Kidney capillary endothelial cell (primary cell): ENCODE measurements around the gene TRIP4.

ENCODE experiments used
- DNase-seq: peaks from one replicate; pipeline ENCODE4 v3.0.0-alpha.2; 2018; ENCODE audit warnings: low spot score

The TRIP4 gene

DNA sequence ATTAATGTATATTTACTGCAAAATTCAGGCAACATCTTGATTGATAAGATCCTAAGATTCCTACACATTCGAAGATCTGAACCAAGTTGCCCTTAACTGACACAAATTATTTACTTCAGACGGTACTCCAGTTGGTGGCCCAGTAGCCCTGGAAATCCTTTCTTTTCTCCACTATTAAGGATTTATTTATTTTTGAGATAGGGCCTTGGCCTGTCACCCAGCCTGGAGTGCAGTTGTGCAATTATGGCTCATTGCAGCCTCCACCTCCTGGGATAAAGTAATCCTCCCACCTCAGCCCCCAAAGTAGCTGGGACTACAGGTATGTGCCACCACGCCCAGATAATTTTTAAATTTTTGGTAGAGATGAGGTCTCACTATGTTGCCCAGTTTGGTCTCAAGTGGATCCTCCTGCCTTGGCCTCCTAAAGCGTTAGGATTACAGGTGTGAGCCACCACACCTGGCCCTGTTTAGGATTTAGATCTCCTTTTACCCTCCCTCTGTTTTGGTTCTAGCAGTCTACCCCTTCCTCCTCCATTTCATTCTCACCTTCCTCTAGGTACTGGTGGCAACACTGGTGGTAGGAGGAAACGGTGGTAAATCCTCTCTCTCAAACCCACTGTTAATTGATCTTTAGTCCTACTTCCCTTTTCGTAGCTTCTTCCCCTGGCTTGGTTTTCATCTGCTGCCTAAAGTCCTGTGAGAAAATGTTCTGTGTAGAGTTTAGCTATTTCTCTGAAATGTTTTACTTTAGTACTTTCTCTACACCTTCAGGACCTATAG lies 60.1 kb downstream of the TRIP4 start:
- no peak for DNase-seq

DNA sequence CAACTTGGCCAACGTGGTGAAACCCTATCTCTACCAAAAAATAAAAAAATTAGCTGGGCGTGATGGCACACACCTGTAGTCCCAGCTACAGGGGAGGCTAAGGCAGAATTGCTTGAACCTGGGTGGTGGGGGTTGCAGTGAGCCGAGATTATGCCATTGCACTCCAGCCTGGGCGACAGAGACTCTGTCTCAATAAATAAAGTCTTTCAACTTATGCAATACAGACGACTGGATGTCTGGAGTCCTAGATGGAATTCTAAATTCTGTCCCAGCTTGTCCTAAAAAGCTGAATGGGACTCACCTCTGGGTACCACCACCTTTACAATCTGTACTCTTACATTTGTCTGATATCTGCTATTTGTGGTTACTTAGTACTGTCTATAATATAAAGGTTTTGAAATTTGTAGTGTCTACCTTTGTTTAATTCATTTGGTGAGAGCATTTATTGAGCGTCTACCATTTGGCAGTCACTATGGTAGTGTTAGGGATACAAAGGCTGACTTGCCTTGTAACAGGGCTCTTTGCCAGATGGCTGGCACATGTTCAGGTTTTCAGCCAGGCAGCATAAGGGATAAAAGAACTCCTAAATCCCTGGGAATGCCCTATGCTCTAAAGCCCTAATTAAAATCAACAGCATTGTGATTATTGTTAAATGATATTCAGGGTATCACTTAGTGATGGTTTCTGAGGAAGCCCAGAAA lies 65.5 kb downstream of the TRIP4 start:
- no peak for DNase-seq

DNA sequence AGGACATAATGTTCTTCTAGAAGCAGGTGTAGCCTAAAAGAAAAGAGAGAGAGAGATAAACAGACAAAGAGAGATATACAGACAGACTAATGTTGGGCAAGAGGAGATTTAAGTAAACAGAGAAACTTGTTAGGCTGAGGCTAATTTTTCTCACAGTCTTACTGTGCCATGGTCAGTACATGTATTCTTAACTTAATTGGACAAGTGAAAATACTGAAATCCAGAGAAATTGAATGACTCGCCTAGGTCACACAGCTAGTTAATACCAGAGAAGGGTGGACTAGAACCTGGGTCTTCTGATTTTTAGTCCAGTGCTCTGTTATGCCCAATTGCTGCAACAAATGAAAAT lies 66.0 kb downstream of the TRIP4 start:
- DNase-seq: no peak

DNA sequence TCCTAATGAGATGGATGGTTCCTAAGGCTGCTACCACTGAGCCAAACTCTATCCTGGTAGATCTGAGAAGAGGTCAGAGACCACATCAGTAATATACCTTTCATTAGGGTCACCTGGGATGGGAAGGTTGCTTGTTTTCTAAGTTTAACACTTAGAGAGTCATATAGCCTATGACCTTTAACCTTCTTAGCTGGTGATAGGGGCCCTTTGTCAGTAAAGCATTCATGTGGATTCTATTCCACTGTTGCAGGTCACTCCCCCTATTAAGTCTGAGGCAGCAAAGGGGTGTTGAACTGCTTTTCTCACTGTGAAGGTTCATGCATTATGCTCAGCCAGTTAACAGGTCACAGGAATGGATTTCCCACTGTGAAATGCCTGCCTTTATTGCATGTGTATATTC lies 66.6 kb downstream of the TRIP4 start:
- DNase-seq: no peak

DNA sequence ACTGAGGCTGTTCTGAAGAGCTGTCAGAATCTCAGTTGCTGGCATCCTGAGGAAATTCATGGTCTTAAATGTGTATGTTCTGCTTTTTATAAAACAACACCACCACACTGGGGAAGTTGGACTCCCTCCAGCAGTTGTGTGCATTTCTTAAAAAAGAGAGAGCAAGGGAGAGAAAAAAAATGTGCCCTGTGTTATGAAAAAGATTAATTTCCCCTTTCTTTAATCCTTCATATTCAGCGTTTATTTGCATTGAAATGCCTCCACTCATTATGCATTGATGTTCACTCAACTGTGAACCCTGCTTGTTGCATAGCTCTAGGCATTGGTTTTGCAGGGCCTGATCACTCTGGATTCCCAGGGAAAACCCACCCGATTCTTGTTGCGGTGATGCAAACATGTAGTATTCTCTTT lies 68.3 kb downstream of the TRIP4 start:
- no peak for DNase-seq

DNA sequence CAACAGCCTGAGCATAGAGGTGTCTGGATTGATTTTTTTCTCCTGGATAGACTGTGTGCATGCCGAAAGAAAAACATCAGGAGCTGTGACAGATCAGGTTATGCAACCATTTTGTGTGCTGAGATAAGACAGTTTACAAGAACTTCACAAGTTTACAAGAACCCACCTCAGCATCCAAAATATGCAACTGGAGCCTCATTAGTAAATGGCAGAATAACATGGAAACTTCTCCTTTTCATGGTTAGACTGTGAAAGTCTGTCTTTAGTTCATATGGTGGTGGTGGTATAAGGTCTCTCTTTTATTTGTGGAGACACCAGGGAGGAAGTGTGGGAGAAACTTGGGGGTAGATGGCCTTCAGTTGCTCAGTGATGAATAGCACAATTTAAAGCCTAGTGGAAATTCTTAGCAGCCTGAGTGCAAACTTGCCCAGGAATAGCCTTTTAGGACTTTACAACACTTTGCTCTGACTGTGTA lies 69.0 kb downstream of the TRIP4 start:
- DNase-seq: no peak

DNA sequence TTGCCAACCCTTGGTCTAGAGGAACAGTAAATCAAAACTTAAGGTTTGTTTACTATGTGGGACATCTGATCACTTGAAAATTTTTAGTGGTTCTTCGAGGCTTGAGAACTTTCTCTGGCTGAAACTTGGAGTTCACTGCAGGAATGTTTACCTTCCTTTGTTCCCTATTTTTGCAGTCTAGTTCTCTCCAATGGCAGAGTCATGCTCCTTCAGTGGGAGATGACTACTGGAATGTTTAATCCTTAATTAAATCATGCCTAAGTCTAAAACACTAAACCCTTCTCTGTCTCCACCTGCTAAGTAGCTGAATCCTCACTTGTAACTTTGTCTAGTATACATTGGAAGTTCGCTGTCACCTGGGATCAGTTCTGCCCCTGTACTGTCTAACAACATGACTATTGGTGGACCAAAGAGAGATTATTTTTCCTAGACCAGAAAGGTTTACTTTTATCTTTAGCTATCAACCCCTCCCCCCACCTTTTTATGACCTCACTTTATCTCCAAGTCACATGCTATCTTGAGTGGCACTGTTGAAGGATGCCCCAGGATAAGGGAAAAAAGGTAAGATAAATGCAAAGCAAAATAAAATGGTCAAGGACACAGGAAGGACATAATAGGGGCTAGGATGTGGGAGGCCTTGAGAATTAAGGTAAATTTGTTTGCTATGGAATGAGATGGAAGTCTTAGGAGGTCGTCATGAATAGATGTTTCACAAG lies 71.6 kb downstream of the TRIP4 start:
- DNase-seq: no peak

DNA sequence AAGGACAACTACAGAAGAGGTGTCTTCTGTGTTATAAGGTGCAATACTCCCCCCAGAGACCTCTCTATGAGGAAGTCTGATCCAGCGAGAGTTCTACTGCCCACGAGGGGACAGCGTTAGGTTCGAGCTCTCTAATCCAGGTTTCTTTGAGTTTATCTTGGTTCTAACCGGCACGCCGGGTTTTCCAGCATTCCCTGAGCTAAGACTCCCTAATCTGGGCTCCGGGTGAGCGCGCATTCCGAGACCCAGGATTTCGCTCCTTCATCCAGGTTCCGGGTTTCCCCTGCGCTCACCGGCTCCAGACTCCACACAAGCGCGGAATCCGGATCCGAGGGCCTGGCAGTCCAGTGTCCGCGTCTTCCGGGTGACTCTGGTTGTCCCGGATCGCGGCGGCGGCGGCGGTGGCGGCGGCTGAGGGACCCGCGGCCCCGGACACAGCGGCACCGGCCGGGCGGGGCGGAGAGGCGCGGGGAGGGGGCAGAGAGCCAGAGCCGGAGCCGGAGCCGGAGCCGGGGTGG lies 72.6 kb downstream of the TRIP4 start, which contains the start of gene ZNF609:
TSS of gene ZNF609 (plus strand) at position 373 of the 518 bp plus-strand sequence. CDS start 38,842 bp downstream, outside the sequence.
- DNase-seq: peak; percentile 87

DNA sequence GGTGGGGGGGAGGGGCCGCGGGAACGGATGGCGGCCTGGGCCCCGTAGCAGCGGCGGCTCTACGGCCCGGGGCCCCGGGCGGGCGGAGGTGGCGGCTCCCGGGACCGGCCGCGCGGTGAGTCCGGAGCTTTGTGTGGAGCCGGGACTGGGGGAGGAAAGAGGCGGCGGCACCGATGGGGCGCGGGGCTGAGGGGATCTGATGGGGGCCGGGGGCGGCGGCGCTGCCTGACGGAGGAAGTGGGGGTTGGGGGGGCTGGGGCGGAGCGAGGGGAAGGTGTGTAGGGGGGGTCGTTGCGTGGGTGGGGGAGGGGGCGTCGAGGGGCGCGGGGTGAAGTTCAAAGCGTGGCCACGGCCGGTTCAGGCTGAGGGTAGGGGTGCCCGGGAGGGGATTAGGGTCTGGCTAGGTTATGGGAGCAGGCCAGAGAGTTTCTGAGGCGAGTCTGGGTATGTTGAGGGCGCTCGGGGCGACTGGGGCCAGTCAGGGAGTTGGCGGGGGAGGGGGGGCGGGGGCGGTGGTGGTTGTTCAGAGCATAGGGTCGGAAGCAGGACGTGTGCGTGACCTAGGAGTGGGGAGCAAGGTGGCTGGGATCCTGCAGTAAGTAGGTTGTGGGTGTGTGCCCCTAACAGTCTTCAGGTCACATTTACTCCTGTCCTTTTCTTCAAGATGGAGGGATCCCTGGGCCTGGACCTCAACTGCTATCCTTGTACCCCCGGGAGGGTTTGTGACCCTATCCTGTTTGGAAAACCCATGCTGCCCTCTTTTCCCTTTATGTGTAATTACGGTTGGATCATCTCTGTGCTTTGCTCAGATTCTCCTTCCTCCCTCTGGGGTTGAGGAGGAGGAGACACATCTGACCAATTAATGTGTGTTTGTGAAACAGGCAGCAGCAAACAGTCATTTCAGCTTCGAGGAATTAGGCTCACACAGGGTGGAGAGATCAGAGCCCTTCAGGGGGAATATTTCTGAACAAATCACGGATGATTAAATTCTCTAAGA lies 73.4 kb downstream of the TRIP4 start:
- peak; percentile 51 for DNase-seq

DNA sequence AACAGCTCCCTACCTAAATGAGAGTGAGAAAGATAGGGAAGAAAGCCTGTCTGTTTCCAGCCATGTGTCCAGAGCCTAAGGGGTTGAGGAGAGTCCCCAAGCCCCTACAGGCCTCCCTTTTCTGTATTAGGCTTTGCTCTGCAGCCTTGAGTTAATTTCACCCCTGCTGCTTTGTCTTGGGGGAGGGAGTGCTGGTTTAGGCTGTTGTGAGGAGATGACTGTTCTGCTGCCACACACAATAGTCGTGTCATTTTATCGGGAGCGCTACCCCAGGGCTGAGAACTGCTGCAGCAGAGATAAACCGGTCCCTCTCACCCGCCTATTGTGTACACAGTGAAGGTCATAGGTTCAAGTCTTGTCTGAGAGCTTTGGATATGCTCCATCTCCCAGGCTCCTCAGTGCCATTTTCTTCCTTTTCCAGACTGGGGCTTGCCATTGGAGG lies 74.1 kb downstream of the TRIP4 start:
- peak; percentile 36 for DNase-seq

DNA sequence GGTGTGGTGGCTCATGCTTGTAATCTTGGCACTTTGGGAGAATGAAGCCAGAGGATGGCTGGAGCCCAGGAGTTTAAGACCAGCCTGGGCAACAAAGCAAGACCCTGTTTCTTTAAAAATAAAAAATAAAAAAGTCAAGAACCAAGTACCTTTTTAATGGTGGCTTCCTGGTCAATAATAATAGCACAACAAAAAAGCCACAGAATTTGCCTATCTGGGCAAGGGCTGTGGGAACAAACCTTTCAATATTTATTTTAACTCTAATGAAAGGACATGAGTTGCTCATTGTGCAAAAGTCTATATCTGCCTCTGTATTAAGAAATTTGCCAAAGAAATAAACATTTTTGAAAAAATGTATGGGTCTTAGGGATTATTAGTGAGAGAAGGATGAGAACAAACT lies 74.9 kb downstream of the TRIP4 start:
- DNase-seq: no peak

DNA sequence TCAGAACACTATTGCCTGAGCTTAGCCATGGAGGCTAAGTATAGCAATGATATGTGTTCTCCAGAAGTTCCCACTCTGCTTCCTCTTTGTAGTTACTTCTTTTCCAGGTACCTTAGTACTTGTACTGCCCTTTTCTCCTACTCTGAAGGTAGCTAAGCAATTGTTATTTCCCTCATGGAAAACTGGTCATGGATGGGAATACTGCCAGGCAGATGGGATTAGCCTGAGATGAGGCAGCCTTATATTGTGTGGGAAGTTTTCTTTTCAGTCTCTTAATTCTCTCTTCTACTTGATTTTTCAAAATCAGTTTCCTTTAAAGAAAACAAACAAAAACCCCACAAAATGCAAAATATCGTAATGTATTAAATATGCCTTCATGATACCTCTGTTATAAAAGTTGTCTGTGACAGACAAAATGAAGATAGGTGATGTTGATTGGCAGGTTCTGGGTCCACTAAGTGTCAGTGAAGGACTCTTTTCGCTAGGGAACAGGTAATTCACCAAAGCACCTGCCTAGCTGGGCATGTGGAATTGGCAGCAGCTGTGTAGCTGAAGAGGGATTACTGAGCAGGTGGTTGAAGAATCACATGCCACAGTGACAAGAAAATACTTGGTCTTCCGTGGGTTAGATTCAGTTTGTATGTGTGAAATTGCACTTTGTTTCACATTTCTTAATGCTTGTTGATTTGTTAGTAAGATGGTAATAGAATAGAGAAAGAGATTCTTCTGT lies 76.8 kb downstream of the TRIP4 start:
- no peak for DNase-seq

DNA sequence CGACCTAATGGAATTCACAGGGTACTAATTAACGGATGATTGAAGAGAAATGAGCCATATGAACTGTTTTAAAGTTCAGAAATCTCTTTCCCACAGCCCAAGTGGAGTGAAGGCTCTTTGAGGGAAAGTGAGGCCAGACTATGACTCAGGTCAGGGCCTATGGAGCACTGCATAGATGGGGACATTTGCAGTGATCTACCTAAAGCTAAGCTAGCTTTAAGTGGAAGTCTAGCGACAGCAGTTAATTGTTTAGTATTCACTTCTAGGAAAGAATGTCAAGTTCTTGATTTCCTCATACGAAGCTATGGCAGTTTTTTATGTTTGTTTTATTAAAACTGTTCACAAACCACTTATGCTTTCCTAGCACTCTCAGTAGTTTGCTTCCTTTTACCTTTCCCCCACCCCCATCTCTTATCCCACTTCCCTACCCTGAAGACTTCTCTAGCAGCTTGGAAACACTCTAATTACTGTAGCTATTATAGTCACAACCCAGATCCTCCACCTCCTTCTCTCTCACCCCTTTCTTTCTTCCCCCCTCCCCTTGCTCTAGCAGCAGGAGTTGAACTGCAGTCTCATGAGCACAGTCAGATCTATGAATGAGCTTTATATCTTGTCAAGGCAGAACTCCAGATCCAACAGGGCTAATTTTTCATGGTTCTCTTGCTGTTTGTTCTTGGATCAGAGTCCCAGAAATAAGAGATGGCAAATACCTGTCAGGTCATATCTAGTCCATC lies 78.9 kb downstream of the TRIP4 start:
- no peak for DNase-seq

DNA sequence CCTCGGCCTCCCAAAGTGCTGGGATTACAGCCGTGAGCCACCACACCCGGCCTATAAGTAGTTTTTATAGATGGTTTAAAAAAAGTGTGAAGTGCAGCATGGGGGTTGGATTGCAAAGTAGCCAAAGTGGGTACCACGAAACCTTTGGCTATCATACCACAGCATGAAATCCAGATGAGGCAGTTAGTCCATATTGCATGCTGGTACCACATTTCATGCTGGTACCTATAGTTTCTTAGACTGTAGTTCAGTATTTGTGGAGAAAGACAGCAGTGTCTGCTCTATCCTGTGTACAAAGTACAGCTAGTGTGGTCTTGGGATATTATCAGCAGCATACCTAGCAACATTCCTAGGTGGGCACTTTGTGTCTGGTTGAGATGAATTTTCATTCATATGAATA lies 84.5 kb downstream of the TRIP4 start:
- no peak for DNase-seq

DNA sequence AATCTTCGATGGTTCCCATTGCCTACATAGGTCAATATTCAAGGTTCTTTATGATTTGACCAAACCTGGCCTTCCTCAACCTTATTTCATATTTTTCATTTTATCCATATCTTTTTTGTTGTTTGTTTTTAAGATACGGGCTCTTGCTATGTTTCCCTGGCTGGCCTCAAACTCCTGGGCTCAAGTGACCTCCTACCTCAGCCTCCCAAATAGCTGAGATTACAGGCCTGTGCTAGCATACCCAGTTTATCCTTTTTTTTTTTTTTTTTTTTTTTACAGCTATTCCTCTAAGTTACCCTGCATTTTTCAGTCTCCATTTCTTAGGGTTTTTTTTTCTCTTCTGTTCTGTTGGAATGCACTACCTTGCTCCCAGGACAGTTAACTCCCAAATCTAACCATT lies 87.2 kb downstream of the TRIP4 start:
- no peak for DNase-seq

DNA sequence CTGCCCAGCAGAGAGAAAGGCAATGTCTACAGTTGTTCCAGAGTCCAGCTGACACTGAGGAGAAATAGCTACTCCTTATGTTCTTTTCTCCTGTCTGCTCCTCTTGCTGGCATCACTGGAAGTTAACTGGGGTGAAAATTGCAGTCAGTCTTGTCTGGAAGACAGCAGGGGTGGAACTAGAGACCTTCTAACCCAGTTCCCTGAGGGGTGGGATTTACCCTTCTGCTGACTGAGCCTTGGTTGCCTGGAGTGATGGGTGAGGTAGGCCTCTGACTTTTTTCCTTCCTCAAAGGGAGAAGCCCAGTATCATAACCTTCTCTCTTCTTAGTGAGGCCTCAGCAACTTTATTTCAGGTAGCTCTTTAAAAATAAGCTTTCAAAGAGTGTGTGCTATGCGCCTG lies 88.9 kb downstream of the TRIP4 start:
- DNase-seq: no peak

DNA sequence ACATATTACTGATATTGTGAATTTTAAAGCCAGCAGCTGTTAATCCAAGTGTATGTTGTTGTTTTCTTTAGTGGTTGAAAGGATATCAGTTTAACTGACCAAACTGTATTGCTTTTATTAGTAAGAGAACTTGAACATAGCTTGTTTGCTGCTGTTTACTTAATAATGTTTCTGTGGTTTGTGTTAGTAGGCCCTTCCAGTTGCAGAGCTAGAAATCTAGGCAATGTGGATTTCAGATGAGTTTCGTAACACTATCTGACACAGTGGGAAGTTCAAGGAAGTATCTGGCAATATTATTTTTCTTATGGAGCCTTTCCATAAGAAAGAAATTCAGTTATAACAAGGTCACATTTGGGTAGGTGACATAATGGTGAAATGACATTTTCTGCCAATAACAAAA lies 91.2 kb downstream of the TRIP4 start:
- no peak for DNase-seq

DNA sequence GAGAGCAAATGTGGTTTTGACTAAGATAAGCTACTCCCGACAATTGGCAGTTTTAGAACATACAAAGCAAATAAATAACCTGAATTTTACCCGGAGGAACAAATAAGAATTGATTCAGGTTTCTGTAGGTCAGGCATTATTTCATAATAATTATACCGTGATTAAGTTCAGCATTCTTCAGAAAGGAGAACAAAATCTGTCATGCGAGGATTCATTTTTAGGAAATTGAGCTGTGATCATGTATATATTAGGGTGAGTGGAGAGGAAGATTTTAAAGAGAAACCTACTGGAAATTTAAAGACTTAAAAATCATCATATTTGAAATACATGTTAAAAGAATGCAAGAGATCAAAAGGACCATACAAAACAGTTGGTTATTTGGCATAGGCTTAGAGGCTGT lies 93.3 kb downstream of the TRIP4 start:
- no peak for DNase-seq

DNA sequence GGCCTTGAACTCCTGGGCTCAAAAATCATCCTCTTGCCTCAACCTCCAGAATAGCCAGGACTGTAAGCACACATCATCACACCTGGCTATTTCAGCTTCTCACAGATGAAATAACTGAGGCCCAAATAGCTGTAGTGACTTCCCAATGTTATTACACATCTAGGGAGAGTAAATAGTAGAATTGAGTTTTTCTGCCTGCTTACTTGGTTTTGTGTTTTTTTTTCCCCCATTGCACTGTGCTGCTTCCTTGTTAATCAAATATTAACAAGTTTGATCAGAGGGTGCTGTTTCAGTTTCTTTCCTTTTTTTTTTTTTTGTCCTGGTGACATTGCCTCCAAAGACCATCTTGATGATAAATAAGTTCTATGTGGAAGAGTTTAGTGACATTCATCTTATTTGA lies 96.1 kb downstream of the TRIP4 start:
- no peak for DNase-seq

DNA sequence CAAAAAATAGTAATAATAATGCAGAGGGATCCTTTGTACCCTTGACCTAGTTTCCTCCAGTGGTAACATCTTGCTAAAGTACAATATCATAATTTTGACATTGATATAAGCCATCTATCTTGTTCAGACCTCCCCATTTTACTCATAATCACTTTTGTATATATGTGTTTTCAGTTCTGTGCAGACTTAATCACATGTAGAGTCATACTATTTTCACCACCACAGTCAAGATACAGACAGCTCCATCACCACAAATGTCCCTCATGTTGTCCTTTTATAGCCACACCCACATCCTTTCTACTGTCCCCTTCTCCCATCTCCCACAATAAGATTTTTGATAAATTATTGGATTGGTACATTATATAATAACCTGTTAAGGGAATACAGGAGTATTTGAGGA lies 98.2 kb downstream of the TRIP4 start:
- DNase-seq: no peak
